ENCODE measurements around the gene SMIM44.

Gene SMIM44

DNA sequence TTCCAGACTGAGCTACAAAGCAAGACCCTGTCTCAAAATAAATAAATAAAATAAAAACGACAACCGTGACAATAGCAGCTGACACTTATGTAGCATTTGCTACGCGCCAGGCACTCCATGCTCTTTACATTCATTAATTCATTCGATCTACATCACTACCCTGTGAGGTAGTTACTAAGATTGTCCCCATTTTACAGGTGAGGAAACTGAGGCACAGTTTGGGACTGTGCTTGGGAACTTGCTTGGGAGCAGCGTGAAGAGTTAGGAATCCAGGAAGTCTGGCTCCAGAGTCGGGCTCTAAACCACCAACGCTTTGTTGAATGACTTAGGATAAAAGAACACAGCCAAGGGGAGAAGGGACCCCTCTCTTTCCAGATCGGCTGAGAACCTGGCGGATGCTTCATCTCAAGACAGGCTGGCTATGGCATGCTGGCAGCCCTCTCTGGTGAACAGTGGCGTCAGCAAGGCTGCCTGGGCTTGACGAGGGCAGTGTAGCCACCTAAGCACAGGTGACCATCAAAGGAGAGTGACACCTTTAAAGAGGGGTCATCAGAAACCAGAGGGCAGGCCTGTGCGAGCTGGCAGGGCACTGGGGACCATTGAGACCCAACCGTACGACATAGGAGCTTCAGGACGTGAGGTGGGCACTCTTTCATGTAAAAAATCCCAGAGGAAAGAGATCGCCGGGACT, 16.6 kb upstream of the SMIM44 start:
- TF ChIP-seq FOXP2 (optimal IDR thresholded peaks at IDR 0.05; ENCODE audit: control extremely low read depth, extremely low read length, insufficient read depth) = no peak
- no peak for TF ChIP-seq POLR2AphosphoS5 (IDR thresholded peaks at IDR 0.05; ENCODE audit: borderline replicate concordance, low read depth, low read length)
- TF ChIP-seq EZH2 (IDR thresholded peaks at IDR 0.05) = no peak
- H3K36me3 ChIP-seq (ENCODE audit: insufficient read depth, low read length) = peaks cover 11% of the 10 kb centered on the region; the same call in 1 of the 2 replicates
- H3K9me3 ChIP-seq (ENCODE audit: low read depth, low read length) = no peaks in the 10 kb centered on the region
- H3K27ac ChIP-seq = peak overlapping the region; percentile 100
- H3K9ac ChIP-seq (ENCODE audit: insufficient read length) = peak overlapping the region; percentile 100
- H3K4me3 ChIP-seq = peak overlapping the region; percentile 97
- DNase-seq (ENCODE audit: low read depth, low spot score) = no peak

GRCh38 chr19:3497757-3498520, 14.7 kb upstream of the SMIM44 start:
- TF ChIP-seq EZH2 (IDR thresholded peaks at IDR 0.05) (no peak), FOXP2 (optimal IDR thresholded peaks at IDR 0.05; ENCODE audit: control extremely low read depth, extremely low read length, insufficient read depth) (no peak), POLR2AphosphoS5 (IDR thresholded peaks at IDR 0.05; ENCODE audit: borderline replicate concordance, low read depth, low read length) (no peak)
- H3K36me3 ChIP-seq (ENCODE audit: insufficient read depth, low read length) = peaks cover 16% of the 10 kb centered on the region; the same call in 1 of the 2 replicates
- H3K27ac ChIP-seq = no peak overlapping the region
- DNase-seq (ENCODE audit: low read depth, low spot score) = no peak
- H3K4me3 ChIP-seq = no peak overlapping the region
- no peaks in the 10 kb centered on the region for H3K9me3 ChIP-seq (ENCODE audit: low read depth, low read length)
- H3K9ac ChIP-seq (ENCODE audit: insufficient read length) = no peak overlapping the region

- Histone ChIP-seq H3K36me3 (ENCODE audit: insufficient read depth, low read length) (peaks cover 23% of the 10 kb centered on the region; the same call in 1 of the 2 replicates), H3K27ac (no peak overlapping the region), H3K9ac (ENCODE audit: insufficient read length) (no peak overlapping the region), H3K9me3 (ENCODE audit: low read depth, low read length) (no peaks in the 10 kb centered on the region), H3K4me3 (no peak overlapping the region)
- DNase-seq (ENCODE audit: low read depth, low spot score) = no peak
- TF ChIP-seq FOXP2 (optimal IDR thresholded peaks at IDR 0.05; ENCODE audit: control extremely low read depth, extremely low read length, insufficient read depth) (no peak), EZH2 (IDR thresholded peaks at IDR 0.05) (no peak), POLR2AphosphoS5 (IDR thresholded peaks at IDR 0.05; ENCODE audit: borderline replicate concordance, low read depth, low read length) (no peak)
Measured at GRCh38 chr19:3496392-3497273, 13.4 kb upstream of the SMIM44 start.

DNA sequence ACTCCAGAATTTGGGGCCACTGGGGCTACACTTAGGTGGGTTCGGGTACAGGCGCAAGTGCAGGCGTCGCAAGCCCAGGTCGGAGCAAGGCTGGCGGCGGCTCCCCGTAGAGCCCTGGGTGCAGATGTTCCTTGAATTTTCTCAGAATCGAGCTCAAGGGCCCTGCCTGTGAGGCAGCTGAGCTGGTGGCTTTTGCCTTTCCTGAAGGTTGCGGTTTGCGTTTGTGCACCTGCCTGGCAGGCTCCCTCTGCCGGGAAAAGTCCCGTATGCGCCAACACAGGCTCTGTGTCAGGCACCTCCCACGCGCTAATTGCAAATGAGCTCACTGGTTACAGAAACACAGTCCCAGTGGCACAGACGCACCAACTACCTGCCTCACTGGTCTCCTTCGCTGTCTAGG, 11.3 kb upstream of the SMIM44 start:
- no peak for DNase-seq (ENCODE audit: low read depth, low spot score)
- Histone ChIP-seq H3K9me3 (ENCODE audit: low read depth, low read length) (no peaks in the 10 kb centered on the region), H3K36me3 (ENCODE audit: insufficient read depth, low read length) (peaks cover 25% of the 10 kb centered on the region; the same call in 1 of the 2 replicates), H3K27ac (no peak overlapping the region), H3K4me3 (no peak overlapping the region), H3K9ac (ENCODE audit: insufficient read length) (no peak overlapping the region)
- TF ChIP-seq POLR2AphosphoS5 (IDR thresholded peaks at IDR 0.05; ENCODE audit: borderline replicate concordance, low read depth, low read length) = no peak
- TF ChIP-seq FOXP2 (optimal IDR thresholded peaks at IDR 0.05; ENCODE audit: control extremely low read depth, extremely low read length, insufficient read depth) = no peak
- TF ChIP-seq EZH2 (IDR thresholded peaks at IDR 0.05) = no peak

DNA sequence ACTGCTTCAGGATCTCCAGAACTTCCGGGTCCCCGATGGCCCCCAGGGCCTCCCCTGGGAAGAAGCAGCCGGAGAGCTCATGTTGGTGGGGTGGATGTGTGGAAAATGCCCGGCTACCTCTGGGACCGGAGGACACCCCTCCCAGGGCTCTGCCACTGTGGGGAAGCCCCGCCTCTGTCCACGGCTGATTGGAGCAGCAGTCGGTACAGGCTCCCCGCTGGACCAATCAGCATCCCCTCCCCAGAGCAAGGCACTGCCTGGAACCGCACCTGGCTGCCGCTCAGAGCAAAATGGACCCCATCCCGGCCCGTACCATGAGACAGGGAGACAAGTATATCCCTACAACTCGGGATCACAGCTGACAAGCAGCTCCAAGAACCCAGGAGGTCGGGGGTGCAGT, 10.8 kb upstream of the SMIM44 start:
- Histone ChIP-seq H3K9ac (ENCODE audit: insufficient read length) (no peak overlapping the region), H3K36me3 (ENCODE audit: insufficient read depth, low read length) (peaks cover 25% of the 10 kb centered on the region; the same call in 1 of the 2 replicates), H3K9me3 (ENCODE audit: low read depth, low read length) (no peaks in the 10 kb centered on the region), H3K4me3 (no peak overlapping the region), H3K27ac (no peak overlapping the region)
- no peak for DNase-seq (ENCODE audit: low read depth, low spot score)
- TF ChIP-seq EZH2 (IDR thresholded peaks at IDR 0.05) = no peak
- no peak for TF ChIP-seq POLR2AphosphoS5 (IDR thresholded peaks at IDR 0.05; ENCODE audit: borderline replicate concordance, low read depth, low read length)
- TF ChIP-seq FOXP2 (optimal IDR thresholded peaks at IDR 0.05; ENCODE audit: control extremely low read depth, extremely low read length, insufficient read depth) = no peak

DNA sequence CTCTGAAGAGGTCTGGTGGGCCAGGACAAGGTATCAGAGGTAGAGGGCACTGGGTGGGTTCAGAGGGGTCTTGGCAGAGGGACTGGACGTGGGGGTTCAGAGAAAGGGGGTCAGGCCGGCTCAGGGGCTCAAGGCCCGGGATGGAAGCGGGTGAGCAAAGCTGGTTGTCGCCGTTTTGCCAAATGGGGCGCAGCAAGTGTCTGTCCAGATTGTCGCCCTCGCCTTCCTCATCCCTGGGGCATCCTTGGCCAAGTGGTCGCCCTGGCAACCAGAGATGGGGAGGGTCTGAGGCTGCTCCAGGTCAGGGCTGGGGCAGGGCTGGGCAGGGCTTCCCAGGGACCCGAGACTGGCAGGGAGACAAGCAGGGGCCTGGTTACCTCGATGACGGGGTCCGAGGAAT, 10.4 kb upstream of the SMIM44 start:
- Histone ChIP-seq H3K36me3 (ENCODE audit: insufficient read depth, low read length) (peaks cover 25% of the 10 kb centered on the region; the same call in 1 of the 2 replicates), H3K27ac (no peak overlapping the region), H3K9me3 (ENCODE audit: low read depth, low read length) (no peaks in the 10 kb centered on the region), H3K4me3 (no peak overlapping the region), H3K9ac (ENCODE audit: insufficient read length) (no peak overlapping the region)
- DNase-seq (ENCODE audit: low read depth, low spot score) = no peak
- TF ChIP-seq EZH2 (IDR thresholded peaks at IDR 0.05) (no peak), POLR2AphosphoS5 (IDR thresholded peaks at IDR 0.05; ENCODE audit: borderline replicate concordance, low read depth, low read length) (no peak), FOXP2 (optimal IDR thresholded peaks at IDR 0.05; ENCODE audit: control extremely low read depth, extremely low read length, insufficient read depth) (no peak)

DNA sequence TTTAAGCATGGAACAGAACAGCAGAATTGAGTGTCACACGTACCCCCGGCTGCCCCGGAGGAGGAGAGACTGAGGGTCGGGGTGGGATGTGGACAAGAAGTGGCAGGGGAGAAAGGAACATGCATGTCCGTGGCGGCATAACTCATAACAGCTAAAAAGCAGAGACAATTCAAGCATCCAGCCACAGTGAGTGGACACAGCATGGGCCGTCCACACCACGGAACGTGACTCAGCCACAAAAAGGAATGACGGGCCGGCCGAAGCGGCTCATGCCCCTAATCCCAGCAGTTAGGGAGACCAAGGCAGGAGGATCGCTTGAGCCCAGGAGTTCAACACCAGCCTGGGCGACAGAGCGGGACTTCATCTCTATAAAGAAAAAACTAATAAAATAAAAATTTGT, 9.7 kb upstream of the SMIM44 start:
- H3K36me3 ChIP-seq (ENCODE audit: insufficient read depth, low read length) = peaks cover 25% of the 10 kb centered on the region; the same call in 1 of the 2 replicates

More for the DNA sequence above, 9.7 kb upstream of the SMIM44 start:
- Histone ChIP-seq H3K9ac (ENCODE audit: insufficient read length) (no peak overlapping the region), H3K9me3 (ENCODE audit: low read depth, low read length) (no peaks in the 10 kb centered on the region), H3K4me3 (no peak overlapping the region), H3K27ac (no peak overlapping the region)
- TF ChIP-seq EZH2 (IDR thresholded peaks at IDR 0.05) (no peak), POLR2AphosphoS5 (IDR thresholded peaks at IDR 0.05; ENCODE audit: borderline replicate concordance, low read depth, low read length) (no peak), FOXP2 (optimal IDR thresholded peaks at IDR 0.05; ENCODE audit: control extremely low read depth, extremely low read length, insufficient read depth) (no peak)
- DNase-seq (ENCODE audit: low read depth, low spot score) = no peak
